Right ventricle myocardium superior (tissue), 1 donor: ENCODE measurements around the gene UBE2G1. TPM values are rescaled to one million over a fixed set of nuclear protein-coding genes. Genes with fewer than 3 reads are reported as not detected.

Experiments
- ATAC-seq: fragments of 200-7000 bp; cut with Tn5 transposase; one replicate; pipeline ENCODE4 v1.9.1; 2020; ENCODE audit warnings: mild to moderate bottlenecking; ENCODE audit not compliant: poor library complexity
- DNase-seq: peaks from one replicate; pipeline ENCODE4 v3.0.0-alpha.2; 2020
- intact Hi-C: fragments of 100-400 bp; cut with DNase I; formaldehyde crosslinking; loops from one replicate; pipeline ENCODE4 v1.11.2; 2022
- total RNA-seq: library from RNA; stranded (reverse); fragmentation: NEBNext Ultra II Directional; extraction: Animal tissue kit (Norgen Biotek cat#: 25700); gene quantifications from one replicate; pipeline ENCODE4 v1.2.1, GENCODE V29; 2021
- donor health status: DM: no; HTN: yes; CAD: no; lungs with severe emphysema.

Gene UBE2G1
- total RNA-seq, 1 donor from 2014 or later, result 107 TPM

- intact Hi-C loops, result no loop called here
- DNase-seq, result no peak
- ATAC-seq, result no peak
Measured at GRCh38 chr17:4234401-4234800, 132.1 kb downstream of the UBE2G1 start.

DNA sequence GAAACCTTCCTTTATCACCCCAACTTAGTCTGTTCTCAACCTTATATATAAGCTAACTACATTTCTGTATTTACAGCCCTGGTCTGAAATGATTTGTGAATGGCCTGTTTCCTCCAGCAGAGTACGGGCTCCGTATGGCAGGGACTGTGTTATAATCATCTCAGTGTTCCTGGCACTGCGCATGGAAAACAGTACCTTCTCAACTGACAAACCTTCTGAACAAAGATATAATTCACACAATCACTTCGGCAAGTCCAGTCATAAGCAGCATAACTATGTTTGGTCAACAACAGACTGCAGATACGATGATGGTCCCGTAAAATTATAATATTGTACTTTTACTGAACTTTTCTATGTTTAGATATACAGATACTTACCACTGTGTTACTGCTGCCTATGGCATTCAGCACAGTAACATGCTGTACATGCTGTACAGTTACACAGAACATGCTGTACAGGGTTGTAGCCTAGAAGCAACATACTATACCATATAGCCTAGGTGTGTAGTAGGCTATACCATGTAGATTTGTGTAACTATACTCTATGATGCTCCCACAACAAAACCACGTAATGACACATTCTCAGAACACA, 132.7 kb downstream of the UBE2G1 start:
- ATAC-seq, result peak; percentile 70
- no peak for DNase-seq
- intact Hi-C loops, result no loop called here

GRCh38 chr17:4232168-4232813, 134.2 kb downstream of the UBE2G1 start:
- intact Hi-C loops, result no loop called here
- no peak for DNase-seq
- no peak for ATAC-seq

DNA sequence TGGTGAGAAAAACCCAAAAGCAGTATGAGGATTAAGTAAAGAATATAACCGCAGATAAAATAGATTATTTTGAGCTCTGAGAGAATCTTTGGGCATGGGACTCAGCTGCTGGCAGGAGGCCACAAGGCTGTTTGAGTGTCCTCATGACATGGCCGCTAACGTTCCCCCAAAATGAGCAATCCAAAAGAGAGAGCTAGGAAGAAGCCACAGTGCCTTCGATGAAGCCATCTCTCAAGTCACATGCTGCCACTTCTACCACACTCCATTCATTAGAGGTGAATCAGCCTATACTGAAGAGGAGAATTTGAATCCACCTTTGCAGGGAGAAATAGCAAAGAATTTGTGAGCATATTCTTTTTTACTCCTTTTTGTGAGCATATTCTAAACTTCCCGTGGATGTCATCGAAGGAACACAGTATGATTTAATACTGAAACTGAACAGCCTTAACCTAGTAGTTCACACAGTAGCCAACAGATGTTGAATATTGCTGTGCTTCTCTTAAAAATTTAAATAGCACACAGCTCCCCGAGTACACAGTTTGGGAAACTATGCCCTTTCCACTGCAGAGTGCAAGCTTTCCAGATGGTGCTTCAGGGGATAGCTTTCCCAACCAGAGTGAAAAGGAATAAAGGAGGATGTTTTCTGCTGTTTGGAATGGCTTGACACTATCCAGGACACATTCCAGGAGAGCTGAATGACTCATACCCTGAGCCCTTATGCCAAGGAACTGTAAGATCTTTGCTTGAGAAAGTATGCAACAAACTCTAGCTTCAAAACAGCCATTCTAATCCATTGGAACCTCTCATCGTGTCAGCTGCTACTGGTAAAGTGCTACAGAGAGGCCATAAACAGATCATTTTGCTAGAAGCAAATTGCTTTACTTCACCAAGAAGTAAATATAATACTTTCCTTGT, 136.6 kb downstream of the UBE2G1 start:
- peak; percentile 89 for ATAC-seq
- DNase-seq, result peak; percentile 59
- intact Hi-C loops, result no loop called here

DNA sequence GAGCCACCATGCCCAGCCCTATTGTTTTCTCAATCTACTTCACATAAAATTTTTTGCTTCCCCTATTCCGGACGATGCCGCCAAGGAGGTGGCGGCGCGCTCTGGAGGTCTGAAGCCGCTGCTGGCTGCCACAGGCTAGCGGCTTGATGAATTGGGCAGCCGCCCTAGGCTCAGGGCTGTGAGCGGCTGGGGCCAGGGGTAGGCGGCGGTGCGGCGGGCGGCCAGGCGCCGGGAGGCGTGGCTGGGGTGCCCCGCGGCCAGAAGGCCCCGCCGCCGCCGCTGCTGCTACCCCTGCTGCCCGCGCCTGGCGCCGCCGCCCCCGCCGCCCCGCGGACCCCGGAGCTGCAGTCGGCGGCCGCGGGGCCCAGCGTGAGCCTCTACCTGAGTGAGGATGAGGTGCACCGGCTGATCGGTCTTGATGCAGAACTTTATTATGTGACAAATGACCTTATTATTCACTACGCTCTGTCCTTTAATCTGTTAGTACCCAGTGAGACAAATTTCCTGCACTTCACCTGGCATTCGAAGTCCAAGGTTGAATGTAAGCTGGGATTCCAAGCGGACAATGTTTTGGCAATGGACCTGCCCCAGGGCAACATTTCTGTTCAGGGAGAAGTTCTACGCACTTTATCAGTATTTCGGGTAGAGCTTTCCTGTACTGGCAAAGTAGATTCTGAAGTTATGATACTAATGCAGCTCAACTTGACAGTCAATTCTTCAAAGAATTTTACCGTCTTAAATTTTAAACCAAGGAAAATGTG, 144.4 kb downstream of the UBE2G1 start:
- ATAC-seq, result peak; percentile 30
- intact Hi-C loops, result no loop called here
- no peak for DNase-seq

DNA sequence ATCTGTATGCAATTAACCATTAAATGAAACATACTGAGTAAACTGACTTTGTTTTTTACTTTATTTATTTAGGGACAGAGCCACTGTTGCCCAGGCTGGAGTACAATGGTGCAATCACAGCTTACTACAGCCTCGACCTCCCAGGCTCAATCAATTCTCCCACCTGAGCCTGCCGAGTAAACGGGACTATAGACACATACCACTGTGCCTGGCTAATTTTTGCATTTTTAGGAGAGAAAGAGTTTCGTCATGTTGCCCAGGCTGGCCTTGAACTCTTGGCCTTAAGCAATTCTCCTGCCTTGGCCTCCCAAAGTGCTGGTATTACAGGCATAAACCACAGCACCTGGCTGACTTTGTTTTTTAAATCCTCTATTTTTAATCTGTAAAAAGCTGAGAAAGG, 145.3 kb downstream of the UBE2G1 start:
- intact Hi-C loops, result no loop called here
- DNase-seq (no peak), ATAC-seq (peak; percentile 20)

DNA sequence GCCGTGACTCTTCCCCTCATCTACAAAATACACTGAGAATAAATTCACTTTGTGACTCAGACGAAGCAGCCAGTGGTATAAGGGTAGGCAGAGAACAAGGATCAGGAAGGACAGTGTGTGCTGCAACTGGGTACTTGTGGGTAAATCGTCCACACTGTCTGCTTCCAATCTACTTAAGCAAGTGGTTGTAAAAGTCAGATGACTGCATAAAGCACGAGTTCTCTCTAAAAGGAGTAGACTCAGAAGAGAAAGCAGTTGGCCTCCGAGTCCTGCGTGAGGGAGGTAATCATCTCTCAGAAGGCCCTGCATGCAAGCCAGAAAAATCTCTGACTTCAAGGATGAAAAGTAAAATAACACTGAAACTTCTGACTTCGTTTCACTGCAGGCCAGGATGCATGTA, 145.8 kb downstream of the UBE2G1 start:
- DNase-seq (no peak), ATAC-seq (peak; percentile 66)
- intact Hi-C loops, result no loop called here

Other genes starting within 250 kb of the UBE2G1 start
- gene ZZEF1, start 223.6 kb downstream of the UBE2G1 start, total RNA-seq, result 32.1 TPM
- gene CYB5D2, start 223.5 kb downstream of the UBE2G1 start, total RNA-seq, result 7.0 TPM
- gene ANKFY1, start 102.7 kb downstream of the UBE2G1 start, total RNA-seq, result 25.7 TPM
- gene SPNS3, start 67.3 kb upstream of the UBE2G1 start, total RNA-seq, result 0.24 TPM
- 10.4 TPM for gene SPNS2, start 132.2 kb upstream of the UBE2G1 start, total RNA-seq
- gene MYBBP1A, start 188.7 kb upstream of the UBE2G1 start, total RNA-seq, result 18.8 TPM
- gene GGT6, start 193.9 kb upstream of the UBE2G1 start, total RNA-seq, result not detected
- gene SMTNL2, start 217.9 kb upstream of the UBE2G1 start, total RNA-seq, result 40.4 TPM